Esophagus muscularis mucosa (tissue), 3 donors: Measurements from ENCODE around the gene PDE1A.

Experiments
- EP300 ChIP-seq: sonication (generic); formaldehyde crosslinking; IDR thresholded peaks from one replicate; pipeline ENCODE4 v1.6.1; 2017; ENCODE audit warnings: antibody characterized with exemption
- TF ChIP-seq, protein P1 (sequence below), 3 experiments: fragments of 200-600 bp in 2 of 3; fragments of 450-650 bp in 1 of 3; sonication (generic) in 2 of 3; IDR thresholded peaks; one replicate each; pipeline ENCODE4 v1.5.1; 2017 to 2019; ENCODE audit warnings: antibody characterized with exemption in 3 of 3, mild to moderate bottlenecking in 2 of 3, moderate library complexity in 1 of 3

DNA sequence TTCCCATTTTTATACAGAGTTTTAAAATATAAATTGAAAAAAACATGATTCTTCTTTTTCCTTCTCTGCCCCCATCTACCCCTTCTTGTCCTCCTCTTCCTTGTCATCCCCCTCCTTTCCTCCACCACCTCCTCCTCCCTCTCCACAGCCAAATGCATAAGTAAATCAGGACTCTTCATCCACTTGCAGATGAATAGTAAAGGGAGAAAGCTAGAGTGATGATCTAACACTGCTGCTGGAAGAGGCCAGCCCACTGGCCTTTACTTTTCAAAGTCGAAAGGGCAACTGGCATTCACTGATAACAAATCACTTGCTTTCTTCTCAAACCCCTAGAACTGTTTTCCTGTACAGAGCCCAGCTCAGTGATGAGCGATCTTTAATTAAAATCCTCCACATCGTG is 205.8 kb downstream of the PDE1A start:
- TF ChIP-seq EP300: no peak
- TF ChIP-seq, protein P1, sequence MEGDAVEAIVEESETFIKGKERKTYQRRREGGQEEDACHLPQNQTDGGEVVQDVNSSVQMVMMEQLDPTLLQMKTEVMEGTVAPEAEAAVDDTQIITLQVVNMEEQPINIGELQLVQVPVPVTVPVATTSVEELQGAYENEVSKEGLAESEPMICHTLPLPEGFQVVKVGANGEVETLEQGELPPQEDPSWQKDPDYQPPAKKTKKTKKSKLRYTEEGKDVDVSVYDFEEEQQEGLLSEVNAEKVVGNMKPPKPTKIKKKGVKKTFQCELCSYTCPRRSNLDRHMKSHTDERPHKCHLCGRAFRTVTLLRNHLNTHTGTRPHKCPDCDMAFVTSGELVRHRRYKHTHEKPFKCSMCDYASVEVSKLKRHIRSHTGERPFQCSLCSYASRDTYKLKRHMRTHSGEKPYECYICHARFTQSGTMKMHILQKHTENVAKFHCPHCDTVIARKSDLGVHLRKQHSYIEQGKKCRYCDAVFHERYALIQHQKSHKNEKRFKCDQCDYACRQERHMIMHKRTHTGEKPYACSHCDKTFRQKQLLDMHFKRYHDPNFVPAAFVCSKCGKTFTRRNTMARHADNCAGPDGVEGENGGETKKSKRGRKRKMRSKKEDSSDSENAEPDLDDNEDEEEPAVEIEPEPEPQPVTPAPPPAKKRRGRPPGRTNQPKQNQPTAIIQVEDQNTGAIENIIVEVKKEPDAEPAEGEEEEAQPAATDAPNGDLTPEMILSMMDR (IDR thresholded peaks at IDR 0.05): no peak
